Measurements from ENCODE around the gene AHDC1.
A peak's percentile ranks its signal among the peaks of the same experiment; 100 is the strongest.

The AHDC1 gene

DNA sequence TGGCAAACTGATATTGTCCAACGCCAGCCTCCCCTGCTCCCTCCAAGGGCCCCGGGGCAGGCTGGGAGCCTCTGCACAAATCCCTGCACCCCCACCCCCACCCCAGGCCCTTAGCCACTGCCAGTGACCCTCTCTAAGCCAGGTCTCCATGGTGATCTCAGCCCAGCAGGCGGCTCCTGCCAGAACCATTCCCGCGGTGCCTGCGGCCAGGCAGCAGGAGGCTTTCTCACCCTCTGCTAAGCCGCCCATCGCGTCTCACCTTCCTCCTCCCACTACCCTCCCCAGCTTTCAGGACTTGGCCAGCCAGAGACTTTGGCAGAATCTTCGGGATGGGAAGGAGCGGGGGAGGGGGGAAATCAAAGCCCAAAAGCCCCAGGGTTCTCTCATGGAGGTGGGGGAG, 67.2 kb downstream of the AHDC1 start:
- H3K27ac ChIP-seq = peak overlapping the region; percentile 38 to 71
- no peak for TF ChIP-seq CTCF (IDR thresholded peaks at IDR 0.05)
- peak; percentile 87 for DNase-seq (ENCODE audit: low spot score)

GRCh38 chr1:27536010-27536757, 67.8 kb downstream of the AHDC1 start:
- peak overlapping the region; percentile 1 for H3K4me3 ChIP-seq
- H3K27ac ChIP-seq = peak overlapping the region; percentile 3 to 71
- DNase-seq (ENCODE audit: low spot score) = no peak
- no peak for TF ChIP-seq CTCF (IDR thresholded peaks at IDR 0.05)

More for the DNA sequence above, 67.2 kb downstream of the AHDC1 start:
- H3K4me3 ChIP-seq = peak overlapping the region; percentile 1

DNA sequence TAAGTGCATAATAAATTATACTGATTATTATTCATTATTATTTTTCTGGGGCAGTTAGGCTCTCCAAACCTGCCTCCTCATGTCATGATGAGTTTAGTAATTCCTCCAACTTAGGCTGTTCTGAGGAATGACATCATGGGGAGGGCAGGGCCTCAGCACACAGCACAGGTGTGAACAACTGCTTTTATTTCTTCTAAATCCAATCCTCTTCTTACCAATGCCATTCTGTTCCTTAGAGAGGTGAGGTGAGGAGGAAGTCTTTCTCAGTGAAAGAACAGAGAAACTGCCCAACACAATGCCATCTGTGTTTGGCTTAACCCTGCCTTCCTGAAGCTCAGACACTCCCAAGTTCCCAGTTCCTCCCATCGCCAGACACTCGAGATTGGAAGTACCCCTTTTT, 68.6 kb downstream of the AHDC1 start:
- no peak for TF ChIP-seq CTCF (IDR thresholded peaks at IDR 0.05)
- no peak overlapping the region for H3K4me3 ChIP-seq
- no peak for DNase-seq (ENCODE audit: low spot score)
- peak overlapping the region; percentile 3 to 71 for H3K27ac ChIP-seq

DNA sequence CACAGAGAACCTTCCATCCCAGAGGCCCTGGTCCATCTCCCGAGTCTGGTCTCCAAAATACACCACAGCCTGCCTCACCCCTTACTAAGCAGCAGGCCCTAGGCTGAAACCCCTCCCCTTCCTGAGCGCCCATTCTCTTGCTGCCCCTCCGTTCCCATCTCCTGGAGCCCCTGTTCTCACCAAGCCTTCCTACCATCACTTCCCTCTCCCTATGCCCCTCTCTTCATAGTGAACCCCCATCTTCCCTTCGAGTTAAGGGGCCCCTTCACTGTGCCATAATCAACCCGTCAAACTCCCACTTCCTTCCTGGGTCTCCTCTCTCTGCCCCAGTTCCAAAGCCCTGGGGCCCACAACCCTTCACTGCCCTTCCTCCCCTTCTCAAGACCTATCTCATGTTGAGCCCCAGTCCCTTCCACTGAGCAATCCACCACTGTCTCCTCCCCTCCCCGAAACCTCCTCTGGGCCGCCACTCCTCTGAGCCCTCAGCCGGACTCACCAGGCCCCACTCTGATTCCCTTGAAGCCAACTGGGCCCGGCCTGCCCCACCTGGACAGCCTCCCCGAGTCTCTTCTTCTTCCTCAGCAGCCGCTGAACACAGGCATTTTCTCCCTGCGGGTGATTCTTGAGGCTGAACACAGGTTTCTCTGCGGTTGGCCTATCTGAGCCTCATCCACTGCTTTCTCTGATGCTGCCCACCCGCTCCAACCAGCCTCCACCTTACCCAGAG, 71.8 kb downstream of the AHDC1 start:
- TF ChIP-seq CTCF (IDR thresholded peaks at IDR 0.05) = no peak
- DNase-seq (ENCODE audit: low spot score) = no peak
- H3K27ac ChIP-seq = no peak overlapping the region

GRCh38 chr1:27530192-27530591, 73.8 kb downstream of the AHDC1 start:
- no peak overlapping the region for H3K4me3 ChIP-seq
- DNase-seq (ENCODE audit: low spot score) = no peak
- H3K27ac ChIP-seq = peak overlapping the region; percentile 76 to 87
- TF ChIP-seq CTCF (IDR thresholded peaks at IDR 0.05) = no peak

More for the DNA sequence above, 71.8 kb downstream of the AHDC1 start:
- H3K4me3 ChIP-seq = no peak overlapping the region

GRCh38 chr1:27529704-27530018, 74.3 kb downstream of the AHDC1 start:
- no peak for TF ChIP-seq CTCF (IDR thresholded peaks at IDR 0.05)
- H3K4me3 ChIP-seq = no peak overlapping the region
- DNase-seq (ENCODE audit: low spot score) = no peak
- H3K27ac ChIP-seq = peak overlapping the region; percentile 76 to 87
